Upper lobe of right lung (tissue), 1 donor: ENCODE data around the gene GJB5. TPM values are rescaled to one million over a fixed set of nuclear protein-coding genes. Genes with fewer than 3 reads are reported as not detected.

Experiments used
- total RNA-seq: library from RNA; stranded (reverse); fragmentation: NEBNext Ultra II Directional; extraction: Animal tissue kit (Norgen Biotek cat#: 25700); gene quantifications from one replicate; pipeline ENCODE4 v1.2.1, GENCODE V29; 2021
- donor health status: DM: no; HTN: yes; CAD: no; lungs with severe emphysema.

Gene GJB5
- total RNA-seq, 1 donor from 2014 or later, result not detected

Other genes starting within 250 kb of the GJB5 start
- gene GJB4, start 4.7 kb downstream of the GJB5 start, total RNA-seq, result not detected
- 0.81 TPM for gene GJB3, start 26.2 kb downstream of the GJB5 start, total RNA-seq
- 20.0 TPM for gene GJA4, start 38.0 kb downstream of the GJB5 start, total RNA-seq
- 38.6 TPM for gene SMIM12, start 104.7 kb downstream of the GJB5 start, total RNA-seq
- 0.35 TPM for gene DLGAP3, start 174.6 kb downstream of the GJB5 start, total RNA-seq
- 50.9 TPM for gene TMEM35B, start 230.3 kb downstream of the GJB5 start, total RNA-seq